ENCODE data around the gene MDK. TPM values are rescaled to one million over a fixed set of nuclear protein-coding genes. Genes with fewer than 3 reads are reported as not detected.

The MDK gene
- total RNA-seq, 6 experiments from 2014 or later, result 9.7 to 22.9 (median 18.9) TPM

DNA sequence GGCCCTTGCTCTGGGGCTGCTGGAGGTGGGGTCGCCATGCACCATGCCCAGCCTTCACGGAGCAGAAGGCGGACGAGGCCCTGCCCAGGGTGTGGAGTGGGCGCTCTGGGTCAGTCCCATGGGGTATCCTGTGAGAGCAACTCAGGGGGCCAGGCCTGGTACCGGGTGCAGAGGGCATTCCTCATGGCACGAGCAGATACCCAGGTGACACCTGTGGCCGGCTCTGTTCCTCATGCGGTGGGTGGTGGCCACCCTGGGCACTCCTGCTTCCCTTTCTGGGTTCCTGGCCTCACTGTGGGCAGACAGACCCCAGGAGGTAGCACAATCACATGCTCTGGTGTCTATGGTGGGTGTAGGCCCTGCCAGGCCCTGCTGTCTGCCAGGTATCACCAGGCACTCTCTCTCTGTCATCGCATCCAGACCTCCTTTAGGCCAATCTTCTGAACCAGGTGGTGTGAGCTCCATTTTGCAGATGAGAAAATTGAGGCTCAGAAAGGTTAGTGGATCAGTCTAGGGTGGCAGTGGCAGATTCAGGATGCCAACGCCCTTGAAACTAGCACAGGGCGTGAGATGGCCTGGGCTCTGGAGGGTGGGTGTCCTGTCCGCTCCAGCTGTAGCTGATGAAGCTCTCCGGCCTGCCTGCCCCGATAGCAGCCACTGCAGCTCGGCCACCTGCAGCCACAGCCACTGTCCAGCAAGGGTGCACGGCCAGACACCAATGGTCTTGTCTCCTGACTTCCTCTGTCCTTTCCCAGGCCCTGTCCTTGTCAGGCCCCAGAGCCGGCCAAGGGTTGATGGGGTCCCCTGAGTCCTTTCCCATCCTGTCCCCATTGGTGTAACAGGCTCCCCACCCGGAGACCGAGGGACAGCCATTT lies 19.1 kb upstream of the MDK start:
- no peaks in the 10 kb centered on the region for H3K9me3 Mint-ChIP-seq
- no peak for DNase-seq
- peaks cover 19% of the 10 kb centered on the region for H3K4me1 Mint-ChIP-seq (ENCODE audit: low read depth)
- no peaks in the 10 kb centered on the region for H3K36me3 Mint-ChIP-seq (ENCODE audit: low read depth)
- H3K27ac Mint-ChIP-seq, result peak overlapping the region; percentile 82
- H3K27me3 Mint-ChIP-seq (ENCODE audit: insufficient read depth), result no peaks in the 10 kb centered on the region; the same call in none of the 2 replicates
- TF ChIP-seq, protein P1, sequence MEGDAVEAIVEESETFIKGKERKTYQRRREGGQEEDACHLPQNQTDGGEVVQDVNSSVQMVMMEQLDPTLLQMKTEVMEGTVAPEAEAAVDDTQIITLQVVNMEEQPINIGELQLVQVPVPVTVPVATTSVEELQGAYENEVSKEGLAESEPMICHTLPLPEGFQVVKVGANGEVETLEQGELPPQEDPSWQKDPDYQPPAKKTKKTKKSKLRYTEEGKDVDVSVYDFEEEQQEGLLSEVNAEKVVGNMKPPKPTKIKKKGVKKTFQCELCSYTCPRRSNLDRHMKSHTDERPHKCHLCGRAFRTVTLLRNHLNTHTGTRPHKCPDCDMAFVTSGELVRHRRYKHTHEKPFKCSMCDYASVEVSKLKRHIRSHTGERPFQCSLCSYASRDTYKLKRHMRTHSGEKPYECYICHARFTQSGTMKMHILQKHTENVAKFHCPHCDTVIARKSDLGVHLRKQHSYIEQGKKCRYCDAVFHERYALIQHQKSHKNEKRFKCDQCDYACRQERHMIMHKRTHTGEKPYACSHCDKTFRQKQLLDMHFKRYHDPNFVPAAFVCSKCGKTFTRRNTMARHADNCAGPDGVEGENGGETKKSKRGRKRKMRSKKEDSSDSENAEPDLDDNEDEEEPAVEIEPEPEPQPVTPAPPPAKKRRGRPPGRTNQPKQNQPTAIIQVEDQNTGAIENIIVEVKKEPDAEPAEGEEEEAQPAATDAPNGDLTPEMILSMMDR (IDR thresholded peaks at IDR 0.05), result no peak
- H3K4me3 Mint-ChIP-seq, result no peak overlapping the region

DNA sequence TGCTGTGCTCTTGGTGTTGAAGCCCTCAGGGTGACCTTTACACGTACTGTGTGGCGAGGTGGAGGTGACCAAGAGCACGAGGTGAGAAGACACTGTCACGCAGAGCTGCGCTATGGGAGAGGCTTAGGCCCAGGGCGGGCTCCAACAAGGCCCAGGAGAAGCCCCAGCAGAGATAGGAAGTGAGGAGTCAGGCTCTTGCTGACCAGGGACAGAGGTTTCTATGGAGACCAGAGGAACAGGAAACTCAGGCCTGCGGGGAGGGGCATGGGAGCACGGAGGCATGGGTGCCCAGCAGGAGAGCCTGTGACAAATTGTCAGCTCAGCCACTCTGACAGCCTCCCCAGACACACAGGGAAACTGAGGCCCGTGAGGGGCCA lies 18.4 kb upstream of the MDK start:
- H3K9me3 Mint-ChIP-seq, result no peaks in the 10 kb centered on the region
- DNase-seq, result peak; percentile 47
- H3K27ac Mint-ChIP-seq, result peak overlapping the region; percentile 82
- H3K4me1 Mint-ChIP-seq (ENCODE audit: low read depth), result peaks cover 19% of the 10 kb centered on the region
- no peaks in the 10 kb centered on the region; the same call in 1 of the 2 replicates for H3K27me3 Mint-ChIP-seq (ENCODE audit: insufficient read depth)
- no peaks in the 10 kb centered on the region for H3K36me3 Mint-ChIP-seq (ENCODE audit: low read depth)
- TF ChIP-seq, protein P1 (IDR thresholded peaks at IDR 0.05), result no peak
- H3K4me3 Mint-ChIP-seq, result no peak overlapping the region

DNA sequence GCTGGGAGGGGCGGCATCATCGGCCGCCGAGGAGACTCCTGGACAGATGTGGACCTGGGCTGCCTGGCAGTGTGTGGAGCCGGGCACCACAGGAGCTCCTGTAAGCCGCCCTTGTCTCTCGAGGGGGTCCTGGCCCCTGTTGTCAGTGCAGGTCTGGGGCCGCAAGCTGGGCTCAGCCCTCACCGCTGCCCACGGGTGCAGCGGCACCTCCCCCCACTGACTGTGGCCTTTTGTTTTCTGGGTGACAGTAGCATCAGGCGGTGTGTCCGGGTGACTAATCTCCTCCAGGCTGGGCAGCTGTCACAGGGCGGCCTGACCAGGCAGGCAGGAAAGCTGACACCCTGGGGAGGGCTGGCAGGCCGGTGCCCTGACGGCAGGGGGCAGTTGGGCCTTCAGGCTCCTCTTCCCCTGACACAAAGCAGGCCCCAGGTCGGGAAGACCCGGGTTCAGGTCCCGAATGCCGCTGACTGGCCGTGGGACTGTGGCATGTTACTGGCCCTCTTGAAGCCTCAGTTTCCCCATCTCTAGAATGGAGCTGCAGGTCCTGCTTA lies 17.9 kb upstream of the MDK start:
- peak; percentile 44 for DNase-seq
- no peaks in the 10 kb centered on the region; the same call in 1 of the 2 replicates for H3K27me3 Mint-ChIP-seq (ENCODE audit: insufficient read depth)
- H3K4me3 Mint-ChIP-seq, result no peak overlapping the region
- H3K36me3 Mint-ChIP-seq (ENCODE audit: low read depth), result no peaks in the 10 kb centered on the region
- peak overlapping the region; percentile 64 for H3K27ac Mint-ChIP-seq
- TF ChIP-seq, protein P1 (IDR thresholded peaks at IDR 0.05), result no peak
- no peaks in the 10 kb centered on the region for H3K9me3 Mint-ChIP-seq
- peaks cover 19% of the 10 kb centered on the region for H3K4me1 Mint-ChIP-seq (ENCODE audit: low read depth)

DNA sequence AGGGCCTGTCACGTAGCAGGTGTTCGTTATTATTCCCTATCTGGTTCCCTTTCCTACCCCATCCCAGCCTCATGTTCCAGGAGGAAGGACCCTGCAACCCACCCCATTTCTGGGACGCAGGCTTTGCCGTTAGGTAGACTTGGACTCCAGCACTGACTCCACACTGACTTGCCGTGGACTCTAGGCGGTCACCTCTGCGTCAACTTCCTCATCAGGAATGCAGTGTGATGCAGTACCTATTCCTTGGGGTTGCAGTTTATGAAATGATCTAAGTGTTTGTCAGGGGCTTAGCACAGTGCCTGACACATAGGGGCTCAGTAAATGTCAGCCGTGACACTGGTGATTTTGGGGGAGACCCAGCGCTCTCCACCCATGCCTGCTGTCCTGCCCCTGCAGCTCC lies 17.4 kb upstream of the MDK start:
- no peak for DNase-seq
- TF ChIP-seq, protein P1 (IDR thresholded peaks at IDR 0.05), result no peak
- H3K36me3 Mint-ChIP-seq (ENCODE audit: low read depth), result no peaks in the 10 kb centered on the region
- peak overlapping the region; percentile 52; the same call in 1 of the 2 replicates for H3K27ac Mint-ChIP-seq
- H3K4me3 Mint-ChIP-seq, result no peak overlapping the region
- H3K9me3 Mint-ChIP-seq, result no peaks in the 10 kb centered on the region
- peaks cover 19% of the 10 kb centered on the region for H3K4me1 Mint-ChIP-seq (ENCODE audit: low read depth)
- no peaks in the 10 kb centered on the region; the same call in 1 of the 2 replicates for H3K27me3 Mint-ChIP-seq (ENCODE audit: insufficient read depth)

DNA sequence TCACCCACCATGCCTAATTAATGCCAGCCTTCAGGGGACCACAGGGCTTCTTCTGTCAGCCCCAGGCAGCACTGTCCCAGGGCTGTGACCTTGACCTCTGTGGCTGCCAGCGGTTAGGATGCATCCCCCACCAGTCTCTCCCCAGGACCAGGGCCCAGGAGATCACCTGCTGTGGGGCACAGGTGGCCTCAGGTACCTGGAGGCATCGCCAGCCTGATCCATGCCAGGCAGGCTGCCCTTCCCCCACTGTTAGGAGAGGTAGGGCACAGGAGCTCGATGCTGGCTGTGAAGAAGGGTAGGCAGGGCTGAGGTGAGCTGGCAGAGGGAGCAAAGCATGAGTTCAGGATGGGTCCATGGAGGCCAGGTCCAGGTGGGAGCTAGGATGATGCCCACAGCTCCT lies 16.7 kb upstream of the MDK start:
- no peak for DNase-seq
- TF ChIP-seq, protein P1 (IDR thresholded peaks at IDR 0.05), result no peak
- Mint-ChIP-seq H3K27me3 (ENCODE audit: insufficient read depth) (no peaks in the 10 kb centered on the region; the same call in 1 of the 2 replicates), H3K4me1 (ENCODE audit: low read depth) (peaks cover 26% of the 10 kb centered on the region), H3K27ac (0 out of 2 replicates have a peak overlapping the region, but pooled peaks have one; percentile 15), H3K9me3 (no peaks in the 10 kb centered on the region), H3K36me3 (ENCODE audit: low read depth) (no peaks in the 10 kb centered on the region), H3K4me3 (no peak overlapping the region)
